ENCODE measurements around the gene GAB1.

GAB1 gene

DNA sequence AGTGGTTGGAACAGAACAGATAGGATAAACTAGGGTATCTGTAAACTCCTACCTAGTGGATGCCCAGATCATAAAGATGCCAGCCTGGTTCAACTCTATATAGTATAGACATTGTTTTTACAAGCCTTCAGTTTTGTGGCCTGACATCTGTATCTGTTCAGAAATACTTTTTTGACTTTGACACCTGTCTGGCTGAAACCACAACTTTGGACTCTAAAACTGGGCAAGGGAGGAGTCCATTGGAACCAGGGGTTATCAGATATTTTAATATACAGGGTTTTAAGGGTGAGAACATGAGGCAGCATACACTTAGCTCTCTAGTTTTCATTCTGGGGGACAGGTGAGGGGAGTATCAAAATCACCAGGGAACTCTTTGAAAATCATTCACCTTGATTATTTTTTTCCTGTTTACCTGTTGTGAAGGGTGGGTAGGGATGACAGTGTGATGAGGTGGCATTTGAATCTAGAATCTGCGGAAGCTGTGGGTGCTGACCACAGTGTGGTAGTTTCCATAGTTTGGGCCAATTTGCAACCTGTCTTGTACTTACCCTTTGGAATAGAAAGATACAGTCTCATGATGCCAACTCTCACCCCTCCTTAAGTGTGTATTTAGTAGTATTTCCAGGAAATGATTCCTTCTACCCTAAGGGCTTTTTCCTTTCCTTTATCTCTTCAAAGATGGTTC is 20.6 kb downstream of the GAB1 start:
- no peak for DNase-seq (ENCODE audit: low spot score)

DNA sequence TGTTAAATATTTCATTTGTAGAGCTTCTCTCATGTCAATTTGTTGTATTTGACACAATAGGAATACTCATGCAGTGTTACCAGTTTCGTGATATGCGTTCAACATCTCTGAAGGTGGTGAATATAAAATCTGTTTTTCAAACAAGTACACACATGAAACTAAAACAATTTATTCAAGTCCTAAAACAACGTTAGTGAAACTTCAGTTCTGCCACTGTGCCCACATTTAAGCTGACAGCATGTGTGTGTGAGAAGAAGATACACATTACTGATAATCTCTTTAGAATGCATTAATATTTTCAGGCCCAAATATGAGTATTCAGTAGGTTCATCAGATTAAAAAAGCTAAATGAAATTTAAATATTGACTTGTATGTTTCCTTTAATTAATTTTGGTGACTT is 21.7 kb downstream of the GAB1 start:
- no peak for DNase-seq (ENCODE audit: low spot score)

DNA sequence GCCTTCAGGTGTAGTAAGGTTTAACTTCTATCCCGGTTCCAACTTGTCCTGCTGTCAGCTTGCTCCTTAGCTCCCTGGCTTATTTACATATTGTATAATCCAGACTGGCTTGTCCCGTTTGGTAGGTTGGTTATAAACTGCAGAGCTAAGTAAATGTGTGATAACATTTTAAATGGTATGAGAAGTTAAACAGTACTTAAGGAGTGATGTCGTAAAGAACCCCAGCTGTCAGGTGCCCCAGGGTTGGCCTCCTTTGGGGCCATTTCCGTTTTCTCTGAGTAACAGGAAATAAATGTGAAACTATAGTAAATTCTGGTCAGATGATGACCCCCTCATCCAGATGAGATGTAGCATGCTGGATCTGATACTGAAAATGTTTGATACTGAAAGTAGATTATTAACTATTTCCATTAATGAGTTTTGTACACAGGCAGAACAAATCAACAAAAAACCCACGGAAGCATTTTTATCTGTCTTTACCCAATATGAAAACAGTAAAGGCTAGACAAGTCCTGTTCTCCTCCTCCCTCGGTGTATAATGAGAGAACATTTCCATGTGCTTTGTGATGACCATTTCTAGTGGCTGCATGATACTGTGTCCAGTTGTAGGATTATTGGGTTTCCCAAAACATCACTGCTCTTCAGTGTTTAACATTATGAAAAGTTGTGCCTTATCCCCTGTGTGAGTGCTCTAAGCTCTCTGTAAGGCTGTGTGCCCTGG is 22.4 kb downstream of the GAB1 start:
- no peak for DNase-seq (ENCODE audit: low spot score)

DNA sequence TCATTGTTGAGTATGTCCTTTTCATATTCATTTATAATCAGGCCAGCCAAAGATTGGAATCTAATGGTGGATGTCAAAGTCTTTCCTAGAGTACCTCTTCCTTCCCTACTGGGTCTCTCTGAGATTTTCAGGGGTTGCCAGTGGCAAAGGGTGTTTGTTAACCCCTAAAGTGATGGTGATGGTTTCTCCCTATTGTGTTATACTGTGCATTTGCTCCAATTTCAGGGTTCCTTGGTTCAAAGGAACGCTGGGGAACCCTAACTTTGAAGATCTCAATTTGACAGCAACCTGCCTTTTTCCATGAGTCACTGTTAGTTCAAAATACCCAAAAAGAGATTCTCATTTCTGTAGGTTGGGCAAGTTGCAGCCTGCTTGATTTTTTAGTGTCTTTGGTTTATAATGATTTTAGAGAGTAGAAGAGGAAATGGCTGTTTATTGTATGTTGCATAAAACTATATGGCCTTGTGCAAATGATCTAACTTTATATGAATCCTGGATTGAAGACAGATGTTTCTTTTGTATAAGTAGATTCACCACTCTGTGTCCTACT is 23.0 kb downstream of the GAB1 start:
- DNase-seq (ENCODE audit: low spot score), result no peak

DNA sequence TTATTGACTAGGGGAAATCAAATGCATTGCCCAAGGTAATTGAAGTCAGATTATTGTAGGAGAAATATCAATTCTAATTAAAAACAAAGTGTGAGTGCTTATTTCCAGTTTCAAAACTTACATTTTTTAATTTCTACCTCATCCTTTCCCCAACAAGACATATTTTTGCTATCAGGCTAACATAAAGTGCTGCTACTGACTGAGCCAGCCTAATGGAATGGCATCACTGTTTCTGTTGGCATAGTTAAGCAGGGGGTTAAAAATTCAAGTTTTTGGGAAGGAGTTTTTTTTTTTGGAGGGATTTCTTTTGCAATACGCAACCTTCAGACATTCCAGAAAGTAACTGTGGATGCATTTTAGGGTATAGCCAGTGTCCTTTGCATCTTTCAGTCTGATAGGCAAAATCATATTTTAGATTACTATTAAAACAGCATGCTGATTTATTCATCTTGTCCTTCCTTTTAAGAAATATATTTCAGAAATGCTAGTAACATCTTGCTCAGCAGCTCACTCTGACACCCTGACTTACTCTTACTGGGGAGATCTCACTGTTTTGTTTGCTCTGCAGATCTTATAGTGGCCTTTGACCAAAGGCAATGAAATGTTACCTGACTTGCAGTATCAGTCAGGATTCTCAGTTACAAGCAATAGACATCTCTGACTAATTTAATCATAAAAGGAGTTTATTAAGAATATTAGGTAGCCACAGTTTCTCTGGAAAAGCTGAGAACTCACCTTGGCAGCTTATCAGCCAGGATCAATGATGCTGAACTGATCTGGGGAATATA is 24.4 kb downstream of the GAB1 start:
- DNase-seq (ENCODE audit: low spot score), result no peak

DNA sequence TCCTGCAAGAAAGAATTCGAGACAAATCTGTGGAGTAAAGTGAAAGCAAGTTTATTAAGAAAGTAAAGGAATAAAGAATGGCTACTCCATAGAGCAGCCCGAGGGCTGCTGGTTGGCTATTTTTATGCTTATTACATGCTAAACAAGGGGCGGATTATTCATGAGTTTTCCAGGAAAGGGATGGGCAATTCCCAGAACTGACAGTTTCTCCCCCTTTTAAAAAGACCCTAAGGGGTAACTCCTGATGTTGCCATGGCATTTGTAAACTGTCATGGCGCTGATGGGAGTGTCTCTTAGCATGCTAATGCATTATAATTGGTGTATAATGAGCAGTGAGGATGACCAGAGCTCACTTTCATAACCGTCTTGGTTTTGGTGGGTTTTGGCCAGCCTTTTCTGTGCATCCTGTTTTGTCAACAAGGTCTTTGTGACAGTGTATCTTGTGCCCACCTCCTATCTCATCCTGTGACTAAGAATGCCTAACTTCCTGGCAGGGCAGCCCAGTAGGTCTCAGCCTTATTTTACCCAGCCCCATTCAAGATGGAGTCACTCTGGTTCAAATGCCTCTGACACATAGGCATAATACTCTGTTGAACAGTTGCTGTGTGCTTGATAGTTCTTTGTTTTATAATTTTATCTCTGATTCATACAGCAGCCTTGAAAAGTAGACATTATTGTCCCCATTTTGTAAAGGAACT is 25.8 kb downstream of the GAB1 start:
- DNase-seq (ENCODE audit: low spot score), result no peak

DNA sequence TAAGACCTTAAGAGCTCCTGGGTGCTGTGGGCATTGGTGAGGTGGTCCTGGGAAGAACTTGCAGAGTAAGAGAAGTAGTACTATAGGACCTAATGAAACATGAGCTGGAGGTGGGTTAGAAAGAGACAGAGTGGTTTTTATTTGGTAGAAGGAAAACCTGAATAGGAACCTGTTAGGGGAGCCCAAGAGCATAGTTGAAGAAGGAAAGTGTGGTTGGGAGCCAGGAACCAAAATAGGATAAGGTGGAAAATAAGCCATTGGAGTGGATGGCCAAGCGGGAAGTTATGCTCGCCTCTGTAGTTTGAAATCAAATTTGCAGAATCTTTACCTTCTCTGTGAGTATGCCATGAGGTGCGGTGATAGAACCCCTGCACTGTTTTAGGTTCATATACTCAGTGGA is 26.7 kb downstream of the GAB1 start:
- DNase-seq (ENCODE audit: low spot score), result no peak

DNA sequence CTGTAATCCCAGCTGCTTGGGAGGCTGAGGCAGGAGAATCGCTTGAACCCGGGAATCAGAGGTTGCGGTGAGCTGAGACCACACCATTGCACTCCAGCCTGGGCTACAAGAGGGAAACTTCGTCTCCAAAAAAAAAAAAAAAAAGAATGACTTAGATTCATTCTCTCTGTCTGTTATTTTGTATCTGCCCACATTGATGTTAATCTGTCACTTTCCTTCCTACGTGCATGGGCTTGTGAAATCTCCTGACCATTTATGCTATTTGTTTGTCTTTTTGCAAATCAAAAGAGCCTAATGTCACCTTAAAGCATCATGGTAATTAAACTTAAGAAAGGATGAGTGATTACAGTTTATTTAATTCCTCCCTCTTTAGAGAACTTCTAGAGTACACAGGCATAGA is 27.4 kb downstream of the GAB1 start:
- no peak for DNase-seq (ENCODE audit: low spot score)

DNA sequence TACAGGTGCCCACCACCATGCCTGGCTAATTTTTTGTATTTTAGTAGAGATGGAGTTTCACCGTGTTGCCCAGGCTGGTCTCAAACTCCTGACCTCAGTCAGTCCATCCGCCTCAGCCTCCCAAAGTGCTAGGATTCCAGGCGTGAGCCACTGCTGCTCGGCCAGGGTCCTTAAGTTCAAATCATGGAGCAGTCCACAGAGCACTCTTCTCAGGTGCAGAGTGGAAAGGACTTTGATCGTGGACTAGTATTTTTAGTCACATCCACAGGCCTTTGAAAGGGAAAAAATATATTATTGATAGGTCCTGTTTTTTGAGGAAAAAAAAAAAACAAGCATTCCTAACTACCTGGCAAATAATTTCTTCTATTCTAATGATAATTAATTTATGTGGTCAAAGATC is 31.2 kb downstream of the GAB1 start:
- no peak for DNase-seq (ENCODE audit: low spot score)

DNA sequence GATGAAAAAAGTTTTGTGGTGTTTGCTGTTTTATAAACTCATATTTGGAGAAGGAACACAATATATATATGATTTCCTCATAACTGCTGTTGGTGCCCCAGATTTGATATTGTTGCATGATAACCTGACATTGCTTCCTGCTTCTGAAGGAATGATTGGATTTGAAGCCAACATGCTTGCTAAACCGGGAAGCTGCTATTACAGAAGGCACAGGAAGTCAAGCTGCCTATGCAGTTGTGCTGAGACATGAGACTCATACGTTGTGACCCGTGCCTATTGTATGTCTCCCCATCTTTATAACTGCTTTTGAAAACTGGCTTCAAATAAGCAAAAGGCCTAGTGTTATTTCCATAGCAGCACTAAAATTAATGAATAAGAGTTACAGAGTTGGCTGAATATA is 32.9 kb downstream of the GAB1 start:
- DNase-seq (ENCODE audit: low spot score), result no peak

DNA sequence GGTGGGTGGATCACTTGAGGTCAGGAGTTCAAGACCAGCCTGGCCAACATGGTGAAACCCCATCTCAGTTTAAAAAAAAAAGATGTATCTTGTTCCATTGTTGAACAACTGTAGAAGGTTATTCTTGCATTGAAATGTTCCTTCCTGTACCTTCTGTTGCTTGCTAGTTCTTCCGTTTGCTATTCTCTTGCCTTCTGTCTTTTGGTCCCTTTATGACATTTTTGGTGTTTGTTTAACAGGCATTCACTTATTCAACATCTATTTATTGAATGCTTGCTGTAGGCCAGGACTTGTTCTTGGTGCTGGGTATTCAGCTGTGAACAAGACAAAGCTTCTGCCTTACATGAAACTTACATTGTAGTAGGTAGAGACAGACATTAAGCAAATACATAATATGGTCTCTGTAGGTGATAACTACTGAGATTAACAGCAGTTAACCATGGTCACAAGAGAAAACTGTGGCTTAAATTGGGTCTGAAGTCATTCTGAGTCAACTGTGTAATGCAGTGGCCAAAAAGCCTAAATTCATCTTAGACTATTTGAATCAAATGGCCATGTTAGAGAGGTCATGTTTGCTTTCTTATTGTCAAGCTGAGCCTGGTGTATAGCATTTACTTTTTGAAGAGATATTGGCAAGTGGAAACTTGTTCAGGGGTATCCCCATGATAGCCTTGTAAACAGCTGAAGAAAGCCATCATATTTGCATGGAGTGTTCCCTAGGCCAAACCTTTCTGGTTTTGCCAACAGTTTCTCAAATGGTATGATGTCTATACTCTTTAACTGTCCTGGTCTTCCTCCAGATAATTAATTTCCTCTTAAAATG is 35.6 kb downstream of the GAB1 start:
- no peak for DNase-seq (ENCODE audit: low spot score)

DNA sequence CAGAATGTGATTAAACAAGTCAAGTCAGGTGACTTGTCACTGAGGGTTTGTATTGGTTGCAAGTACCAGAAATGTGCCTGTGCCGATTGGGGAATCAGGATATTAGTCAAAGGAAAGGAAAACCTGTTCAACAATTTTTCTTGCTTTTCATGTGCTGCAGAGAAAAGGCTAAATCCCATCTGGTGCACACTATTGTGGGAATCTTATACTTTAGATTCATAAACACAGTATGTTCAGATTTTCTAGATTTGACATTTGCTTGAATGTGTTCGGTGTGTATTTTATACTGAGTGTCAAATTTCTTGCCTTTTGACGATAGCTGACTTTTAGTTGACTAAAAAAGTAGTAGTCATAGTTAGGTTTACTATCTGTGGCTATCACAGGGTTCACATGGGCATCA is 37.6 kb downstream of the GAB1 start:
- no peak for DNase-seq (ENCODE audit: low spot score)

DNA sequence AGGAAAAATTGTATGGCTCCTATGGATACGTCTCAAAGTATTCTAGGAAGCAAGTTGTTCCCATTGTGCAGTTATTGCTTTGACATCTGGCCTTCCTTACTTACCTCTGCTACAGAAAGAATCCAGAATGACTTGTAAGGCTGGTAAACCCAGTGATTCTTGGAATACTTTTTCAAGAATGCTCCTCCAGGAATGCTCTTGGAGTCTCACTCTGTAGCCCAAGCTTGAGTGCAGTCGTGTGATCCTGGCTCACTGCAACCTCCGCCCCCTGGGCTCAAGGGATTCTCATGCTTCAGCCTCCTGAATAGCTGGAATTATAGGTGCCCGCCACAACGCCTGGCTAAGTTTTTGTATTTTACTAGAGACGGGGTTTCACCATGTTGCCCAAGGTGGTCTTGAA is 38.1 kb downstream of the GAB1 start:
- no peak for DNase-seq (ENCODE audit: low spot score)

DNA sequence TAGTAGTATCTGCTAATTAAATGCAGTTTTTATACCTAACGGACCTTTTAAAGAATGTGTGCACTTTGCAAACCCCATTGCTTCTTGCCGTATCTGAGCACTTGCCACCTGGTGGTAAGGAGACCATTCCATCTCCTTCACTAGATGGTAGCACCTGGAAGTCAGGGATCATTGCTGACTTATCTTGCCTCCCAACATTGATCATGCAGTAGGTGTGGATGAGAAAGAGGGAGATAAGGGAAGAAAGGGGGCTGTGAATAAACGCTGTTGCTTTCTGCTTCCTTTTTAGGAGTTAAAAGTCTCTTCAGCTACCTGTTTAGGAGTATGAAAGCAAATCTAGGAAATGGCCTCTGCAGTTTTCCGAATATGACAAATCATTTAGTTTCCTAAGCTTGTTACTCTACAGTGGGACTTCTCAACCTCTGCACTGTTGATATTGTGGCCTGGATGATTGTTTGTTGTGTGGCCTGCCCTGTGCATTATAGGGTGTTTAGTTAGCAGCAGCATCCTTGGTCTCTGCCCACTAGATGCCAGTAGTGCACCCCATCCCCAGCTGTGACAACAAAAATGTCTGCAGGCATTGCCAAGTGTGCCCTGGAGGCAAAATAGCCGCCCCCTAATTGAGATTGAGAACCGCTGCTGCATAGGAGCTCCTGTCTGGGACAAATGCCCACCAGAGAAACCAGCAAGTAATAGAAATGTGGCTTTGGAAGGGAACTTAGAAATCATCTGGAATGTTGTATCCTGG is 38.8 kb downstream of the GAB1 start:
- DNase-seq (ENCODE audit: low spot score), result no peak

DNA sequence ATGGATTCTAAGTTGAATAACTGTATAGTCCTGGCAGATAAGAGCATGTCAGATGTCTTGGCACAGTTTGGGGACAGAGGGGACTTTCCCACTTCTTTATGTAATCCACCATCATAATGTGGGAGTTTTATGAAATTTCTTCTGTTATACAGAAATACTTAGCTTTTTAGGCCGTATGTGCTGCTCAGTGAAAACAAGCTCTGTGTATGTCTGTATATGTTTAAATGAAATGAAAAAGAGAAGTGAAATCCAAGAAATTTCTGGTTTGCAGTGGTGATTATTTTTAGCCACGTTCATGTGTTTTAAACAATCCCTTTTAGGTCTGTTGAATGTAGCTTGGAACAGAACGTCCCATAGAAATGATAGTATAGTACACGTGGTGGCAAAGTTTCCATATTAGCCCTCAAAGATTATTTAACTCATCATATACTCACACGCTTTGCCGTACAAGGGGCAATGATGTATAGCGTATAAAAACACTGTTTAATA is 41.0 kb downstream of the GAB1 start:
- no peak for DNase-seq (ENCODE audit: low spot score)

DNA sequence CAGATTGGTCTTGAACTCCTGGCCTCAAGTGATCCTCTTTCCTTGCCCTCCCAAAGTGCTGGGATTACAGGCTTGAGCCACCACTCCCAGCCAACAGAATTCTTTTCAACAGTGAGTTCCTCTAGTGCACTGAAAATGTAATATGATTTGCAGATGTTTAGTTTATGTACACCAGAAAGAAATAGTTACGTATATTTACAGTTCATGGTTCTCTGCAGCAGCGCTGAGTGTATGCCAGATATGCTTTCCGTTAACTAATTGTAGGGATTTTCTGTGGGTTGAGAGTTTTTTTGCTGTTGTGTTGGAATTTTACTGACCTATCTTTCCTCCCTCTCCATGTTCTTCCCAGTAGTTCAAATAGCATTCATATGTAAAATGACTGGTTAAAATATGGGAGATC is 44.0 kb downstream of the GAB1 start:
- no peak for DNase-seq (ENCODE audit: low spot score)

DNA sequence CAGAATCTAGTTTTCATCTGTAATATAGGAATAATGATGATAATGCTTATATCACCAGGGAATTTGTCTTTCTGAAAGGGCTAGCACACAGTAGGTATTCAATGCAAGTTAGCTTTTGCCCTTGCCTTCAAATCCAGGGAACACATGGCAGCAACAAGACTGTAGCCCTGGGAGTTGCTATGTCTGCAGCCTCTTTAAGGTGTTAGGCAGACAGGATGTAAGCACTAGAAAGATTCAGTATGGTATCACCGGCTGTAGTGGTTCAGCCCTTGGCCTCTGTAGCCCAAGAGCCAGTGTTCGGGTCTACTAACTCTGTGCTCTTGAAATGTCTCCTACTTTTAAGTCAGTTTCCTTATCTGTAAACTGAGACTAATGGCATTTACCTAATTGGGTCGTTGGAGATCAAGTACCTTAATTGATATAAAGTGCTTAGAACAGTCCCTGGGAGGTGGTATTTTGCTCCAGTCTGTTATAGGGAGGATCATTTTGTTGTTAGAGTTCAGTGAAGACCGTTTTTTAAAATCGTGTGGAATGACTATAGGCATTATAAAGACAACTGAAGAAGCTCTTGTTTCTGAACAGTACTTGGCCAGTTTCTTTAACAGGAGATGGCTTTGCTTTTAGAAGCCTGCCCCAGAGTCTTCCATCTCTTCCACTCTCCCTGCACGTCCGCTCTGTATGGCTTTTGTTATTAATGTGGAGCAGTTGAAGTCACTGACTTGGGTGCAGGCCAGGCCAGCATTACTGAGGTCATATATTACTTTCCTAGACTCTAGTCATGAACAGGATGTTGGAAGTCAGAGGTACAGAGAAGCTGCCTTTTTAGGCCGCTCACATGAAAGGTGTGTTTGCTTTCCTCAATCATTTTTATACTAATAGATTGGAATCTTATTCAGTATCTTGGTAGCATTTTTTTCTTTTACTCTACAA is 44.8 kb downstream of the GAB1 start:
- peak; percentile 30 for DNase-seq (ENCODE audit: low spot score)

DNA sequence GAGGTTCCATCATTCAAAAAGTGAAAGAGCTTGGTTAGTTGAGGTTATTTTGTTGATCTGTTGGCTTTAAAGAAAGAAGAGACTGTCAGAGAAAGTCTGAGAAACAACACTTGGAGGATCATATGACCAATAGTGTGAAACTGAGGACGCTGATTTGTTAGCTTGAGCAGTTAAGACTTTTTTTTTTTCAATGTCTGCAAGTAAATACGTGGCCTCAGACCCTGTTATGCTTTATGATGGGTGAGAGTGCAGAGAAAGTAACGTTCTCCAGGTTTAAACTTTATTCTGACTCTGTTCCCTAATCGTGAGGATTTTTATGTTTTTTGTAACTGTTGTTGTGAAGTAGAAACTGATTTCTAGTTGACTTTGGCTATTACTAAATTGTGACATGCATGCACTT is 45.9 kb downstream of the GAB1 start:
- no peak for DNase-seq (ENCODE audit: low spot score)

DNA sequence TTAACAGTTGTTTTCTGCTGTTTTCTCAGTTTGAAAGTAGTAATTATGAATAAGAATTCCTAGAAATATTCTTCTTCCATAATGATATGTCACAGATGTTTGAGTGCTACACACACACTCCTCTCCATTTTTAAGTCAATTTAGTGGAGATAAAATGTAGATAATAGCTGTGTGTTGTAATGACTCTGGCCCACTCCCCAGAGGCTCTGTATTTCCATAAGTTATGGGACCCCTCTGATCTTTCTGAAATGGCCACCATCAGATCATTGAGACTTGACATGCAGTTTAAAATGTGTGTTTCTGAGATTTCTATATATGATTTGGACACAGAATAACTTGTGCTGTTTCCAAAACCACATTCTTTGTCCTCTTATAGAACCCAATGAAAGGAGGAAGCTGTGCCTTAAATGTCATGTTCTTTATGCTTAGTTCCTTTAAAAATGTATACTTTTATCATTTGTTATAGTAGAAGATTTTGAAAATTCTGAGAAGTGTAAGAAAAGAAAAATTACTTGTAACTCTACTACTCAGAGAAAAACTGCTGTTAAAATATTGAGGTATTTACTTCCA is 46.4 kb downstream of the GAB1 start:
- peak; percentile 6 for DNase-seq (ENCODE audit: low spot score)
